Cerebellar nuclear complex (tissue), 1 donor: ENCODE measurements around the gene BTRC.
"Not testable (repeated sequence)": the region's sequence is repeated elsewhere in the genome, so short reads cannot be mapped to it uniquely, and the experiment has no call there.

Experiments
- DNase-seq, 2 experiments: peaks; one replicate each; lab custom pipeline; 2025; lab: John Stamatoyannopoulos, UW

The BTRC gene

GRCh38 chr10:101353692-101354327 is at the start of gene BTRC:
Gene BTRC (plus strand): TSS chr10:101354165. CDS start chr10:101354181, 16 bp downstream.
- DNase-seq = peak; percentile 99 to 100

GRCh38 chr10:101304316-101304715 is 49.6 kb upstream of the BTRC start:
- DNase-seq = no peak

GRCh38 chr10:101305320-101306241 is 48.4 kb upstream of the BTRC start:
- peak in 1 of 2 experiments; percentile 10 for DNase-seq

- no peak for DNase-seq
These were observed 45.9 kb upstream of the BTRC start for GRCh38 chr10:101308051-101308450.

- DNase-seq = no peak
These were observed 43.3 kb upstream of the BTRC start for GRCh38 chr10:101310529-101311184.

GRCh38 chr10:101311185-101312066 is 42.5 kb upstream of the BTRC start:
- peak in 1 of 2 experiments; percentile 13 for DNase-seq

- no peak for DNase-seq
These were observed 34.6 kb upstream of the BTRC start for GRCh38 chr10:101319241-101319915.

GRCh38 chr10:101321073-101321472 is 32.9 kb upstream of the BTRC start:
- DNase-seq = no peak

GRCh38 chr10:101322266-101323108 is 31.5 kb upstream of the BTRC start:
- no peak for DNase-seq

- no peak for DNase-seq
These were observed 30.5 kb upstream of the BTRC start for GRCh38 chr10:101323495-101323894.

GRCh38 chr10:101327454-101327853 is 26.5 kb upstream of the BTRC start:
- DNase-seq = not testable (repeated sequence)

GRCh38 chr10:101329341-101330032 is 24.5 kb upstream of the BTRC start:
- no peak for DNase-seq

- DNase-seq = no peak
These were observed 23.7 kb upstream of the BTRC start for GRCh38 chr10:101330231-101330630.

- DNase-seq = no peak
These were observed 23.2 kb upstream of the BTRC start for GRCh38 chr10:101330631-101331225.

- DNase-seq = no peak
These were observed 22.0 kb upstream of the BTRC start for GRCh38 chr10:101331956-101332355.

GRCh38 chr10:101334259-101334658 is 19.7 kb upstream of the BTRC start:
- DNase-seq = not testable (repeated sequence)

- no peak for DNase-seq
These were observed 17.6 kb upstream of the BTRC start for GRCh38 chr10:101336382-101336781.

- no peak for DNase-seq
These were observed 16.1 kb upstream of the BTRC start for GRCh38 chr10:101337836-101338235.

- no peak for DNase-seq
These were observed 12.5 kb upstream of the BTRC start for GRCh38 chr10:101341438-101341837.
